ENCODE results near the gene PP2D1.
"Not testable (repeated sequence)": the region's sequence is repeated elsewhere in the genome, so short reads cannot be mapped to it uniquely, and the experiment has no call there.

The PP2D1 gene

DNA sequence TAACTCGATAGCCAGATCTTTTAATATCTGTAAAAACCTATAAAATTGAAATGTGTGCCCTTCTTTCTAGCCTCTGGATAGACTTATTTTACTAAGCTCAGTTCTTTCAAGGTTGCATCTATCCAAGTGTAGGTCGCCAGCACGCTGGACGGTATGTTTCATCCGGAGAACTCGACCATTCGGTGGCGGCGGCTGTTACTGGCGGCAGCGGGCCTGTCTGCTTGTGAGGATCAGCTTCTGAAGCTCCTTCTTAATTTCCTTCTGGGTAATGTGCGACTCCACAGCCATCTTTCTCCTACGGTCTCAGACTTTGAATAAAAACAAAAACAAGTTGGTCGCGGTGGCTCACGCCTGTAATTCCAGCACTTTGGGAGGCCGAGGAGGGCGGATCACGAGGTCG, 4.1 kb downstream of the PP2D1 start:
- Histone ChIP-seq H3K36me3 (replicated peaks) (no peaks in the 10 kb centered on the region), H3K27ac (no peak overlapping the region), H3K27me3 (replicated peaks) (no peaks in the 10 kb centered on the region), H3K4me3 (ENCODE audit: low read depth, low read length) (no peak overlapping the region)
- in situ Hi-C loops (cut with HindIII; ENCODE audit: low pct_ligation_motif_present, low sequenced_read_pairs) = no loop called here
- no peak for DNase-seq
- TF ChIP-seq, protein P1, sequence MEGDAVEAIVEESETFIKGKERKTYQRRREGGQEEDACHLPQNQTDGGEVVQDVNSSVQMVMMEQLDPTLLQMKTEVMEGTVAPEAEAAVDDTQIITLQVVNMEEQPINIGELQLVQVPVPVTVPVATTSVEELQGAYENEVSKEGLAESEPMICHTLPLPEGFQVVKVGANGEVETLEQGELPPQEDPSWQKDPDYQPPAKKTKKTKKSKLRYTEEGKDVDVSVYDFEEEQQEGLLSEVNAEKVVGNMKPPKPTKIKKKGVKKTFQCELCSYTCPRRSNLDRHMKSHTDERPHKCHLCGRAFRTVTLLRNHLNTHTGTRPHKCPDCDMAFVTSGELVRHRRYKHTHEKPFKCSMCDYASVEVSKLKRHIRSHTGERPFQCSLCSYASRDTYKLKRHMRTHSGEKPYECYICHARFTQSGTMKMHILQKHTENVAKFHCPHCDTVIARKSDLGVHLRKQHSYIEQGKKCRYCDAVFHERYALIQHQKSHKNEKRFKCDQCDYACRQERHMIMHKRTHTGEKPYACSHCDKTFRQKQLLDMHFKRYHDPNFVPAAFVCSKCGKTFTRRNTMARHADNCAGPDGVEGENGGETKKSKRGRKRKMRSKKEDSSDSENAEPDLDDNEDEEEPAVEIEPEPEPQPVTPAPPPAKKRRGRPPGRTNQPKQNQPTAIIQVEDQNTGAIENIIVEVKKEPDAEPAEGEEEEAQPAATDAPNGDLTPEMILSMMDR (IDR thresholded peaks at IDR 0.05; ENCODE audit: low read depth, low read length, missing control alignments) = no peak

- Histone ChIP-seq H3K4me3 (ENCODE audit: low read depth, low read length) (no peak overlapping the region), H3K36me3 (replicated peaks) (no peaks in the 10 kb centered on the region), H3K27ac (no peak overlapping the region), H3K27me3 (replicated peaks) (no peaks in the 10 kb centered on the region)
- no peak for DNase-seq
- TF ChIP-seq, protein P1 (IDR thresholded peaks at IDR 0.05; ENCODE audit: low read depth, low read length, missing control alignments) = no peak
- in situ Hi-C loops (cut with HindIII; ENCODE audit: low pct_ligation_motif_present, low sequenced_read_pairs) = no loop called here
These were observed 10.1 kb downstream of the PP2D1 start for GRCh38 chr3:20001932-20002331.

DNA sequence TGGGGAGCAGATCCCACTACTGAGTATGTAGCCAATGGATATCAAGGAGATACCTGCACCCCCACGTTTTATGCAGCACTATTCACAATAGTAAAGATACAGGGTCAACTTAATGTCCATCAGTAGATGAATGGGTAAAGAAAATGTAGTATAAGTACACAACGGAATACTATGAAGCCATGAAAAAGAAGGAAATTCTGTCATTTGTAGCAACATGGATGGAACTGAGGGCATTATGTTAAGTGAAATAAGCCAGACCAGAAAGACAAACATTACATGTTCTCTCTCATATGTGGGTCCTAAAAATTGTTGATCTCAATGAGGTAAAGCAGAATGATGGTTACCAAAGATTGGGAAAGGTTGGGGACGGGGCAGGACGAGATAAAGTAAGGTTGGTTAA, 14.6 kb downstream of the PP2D1 start:
- no peaks in the 10 kb centered on the region for H3K36me3 ChIP-seq (replicated peaks)
- H3K27ac ChIP-seq = no peak overlapping the region
- in situ Hi-C loops (cut with HindIII; ENCODE audit: low pct_ligation_motif_present, low sequenced_read_pairs) = no loop called here
- DNase-seq = no peak
- TF ChIP-seq, protein P1 (IDR thresholded peaks at IDR 0.05; ENCODE audit: low read depth, low read length, missing control alignments) = no peak
- no peak overlapping the region for H3K4me3 ChIP-seq (ENCODE audit: low read depth, low read length)
- no peaks in the 10 kb centered on the region for H3K27me3 ChIP-seq (replicated peaks)

DNA sequence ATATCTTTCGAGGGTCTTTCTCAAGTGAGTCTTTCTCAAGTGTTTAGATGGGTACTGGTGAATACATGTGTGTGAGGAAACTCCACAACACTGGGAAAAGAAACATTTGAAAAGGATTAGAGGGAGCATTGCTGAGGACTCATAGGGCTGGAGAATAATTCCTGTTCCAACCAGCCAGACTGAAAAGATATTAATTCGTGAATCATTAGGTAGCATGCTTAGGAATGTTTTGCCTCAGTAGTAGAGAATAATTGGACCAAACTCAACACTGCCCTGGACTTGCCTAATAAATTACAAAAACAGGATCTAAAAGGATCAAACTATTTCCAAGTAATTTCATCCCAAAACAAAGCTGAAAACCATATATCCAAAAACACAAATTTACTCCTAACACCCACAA, 17.3 kb downstream of the PP2D1 start:
- Histone ChIP-seq H3K36me3 (replicated peaks) (no peaks in the 10 kb centered on the region), H3K4me3 (ENCODE audit: low read depth, low read length) (no peak overlapping the region), H3K27ac (no peak overlapping the region), H3K27me3 (replicated peaks) (no peaks in the 10 kb centered on the region)
- in situ Hi-C loops (cut with HindIII; ENCODE audit: low pct_ligation_motif_present, low sequenced_read_pairs) = no loop called here
- TF ChIP-seq, protein P1 (IDR thresholded peaks at IDR 0.05; ENCODE audit: low read depth, low read length, missing control alignments) = no peak
- DNase-seq = peak; percentile 2

DNA sequence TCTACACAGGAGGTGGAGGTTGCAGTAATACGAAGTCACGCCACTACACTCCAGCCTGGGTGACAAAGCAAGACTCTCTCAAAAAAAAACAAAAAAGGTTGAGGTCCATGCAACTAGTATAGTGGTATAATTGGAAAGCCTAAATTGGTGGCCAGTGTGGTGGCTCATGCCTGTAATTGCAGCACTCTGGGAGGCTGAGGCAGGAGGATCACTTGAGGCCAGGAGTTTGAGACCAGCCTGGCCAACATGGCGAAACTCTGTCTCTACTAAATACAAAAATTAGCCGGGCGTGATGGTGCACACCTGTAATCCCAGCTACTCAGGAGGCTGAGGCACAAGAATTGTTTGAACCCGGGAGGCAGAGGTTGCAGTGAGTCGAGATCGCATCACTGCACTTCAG, 23.2 kb downstream of the PP2D1 start:
- H3K27ac ChIP-seq; H3K4me3 ChIP-seq (ENCODE audit: low read depth, low read length); DNase-seq; H3K36me3 ChIP-seq (replicated peaks); in situ Hi-C loops (cut with HindIII; ENCODE audit: low pct_ligation_motif_present, low sequenced_read_pairs); H3K27me3 ChIP-seq (replicated peaks): not testable (repeated sequence)

- TF ChIP-seq, protein P1 (IDR thresholded peaks at IDR 0.05; ENCODE audit: low read depth, low read length, missing control alignments) = no peak
- Histone ChIP-seq H3K36me3 (replicated peaks) (peaks cover 29% of the 10 kb centered on the region), H3K27ac (no peak overlapping the region), H3K4me3 (ENCODE audit: low read depth, low read length) (no peak overlapping the region), H3K27me3 (replicated peaks) (no peaks in the 10 kb centered on the region)
- in situ Hi-C loops (cut with HindIII; ENCODE audit: low pct_ligation_motif_present, low sequenced_read_pairs) = no loop called here
- no peak for DNase-seq
These were observed 40.0 kb downstream of the PP2D1 start for GRCh38 chr3:19972054-19972453.
